Measurements from ENCODE around the gene GATA5. TPM values are rescaled to one million over a fixed set of nuclear protein-coding genes. Genes with fewer than 3 reads are reported as not detected.

The GATA5 gene
- total and polyA plus RNA-seq, 8 donors = 0.02 to 0.34 (median 0.15) TPM; not detected in 5

GRCh38 chr20:62483613-62484458 lies 8.0 kb upstream of the GATA5 start:
- H3K27ac ChIP-seq = no peak overlapping the region
- H3K27me3 ChIP-seq = no peaks in the 10 kb centered on the region
- no peak for TF ChIP-seq CTCF (IDR thresholded peaks at IDR 0.05)

GRCh38 chr20:62482974-62483373 lies 7.2 kb upstream of the GATA5 start:
- Histone ChIP-seq H3K27ac (no peak overlapping the region), H3K4me3 (no peak overlapping the region), H3K27me3 (peaks cover 0 to 6% (median 0%) of the 10 kb centered on the region in 4 donors), H3K4me1 (peaks cover 13 to 22% (median 20%) of the 10 kb centered on the region in 3 donors), H3K9me3 (no peaks in the 10 kb centered on the region), H3K36me3 (no peaks in the 10 kb centered on the region)
- ATAC-seq (no peak), DNase-seq (no peak), FAIRE-seq (no peak)
- 76 to 79% methylated on average over 8 of the region's 8 CpGs for WGBS, 2 donors
- TF ChIP-seq CTCF (IDR thresholded peaks at IDR 0.05) = no peak
- intact Hi-C loops (cut with DNase I) = no loop called here

More at GRCh38 chr20:62483613-62484458, 8.0 kb upstream of the GATA5 start:
- WGBS, 2 donors = 85 to 92% methylated on average over 25 of the region's 25 CpGs
- DNase-seq = no peak
- FAIRE-seq = no peak
- no peak overlapping the region for H3K4me3 ChIP-seq
- peaks cover 16 to 23% (median 22%) of the 10 kb centered on the region in 3 donors for H3K4me1 ChIP-seq
- intact Hi-C loops (cut with DNase I) = no loop called here
- H3K9me3 ChIP-seq = no peaks in the 10 kb centered on the region
- no peaks in the 10 kb centered on the region for H3K36me3 ChIP-seq
- ATAC-seq = no peak

GRCh38 chr20:62482146-62482809 lies 6.5 kb upstream of the GATA5 start:
- Histone ChIP-seq H3K4me3 (no peak overlapping the region), H3K36me3 (no peaks in the 10 kb centered on the region), H3K27ac (no peak overlapping the region), H3K9me3 (no peaks in the 10 kb centered on the region), H3K27me3 (peaks cover 0 to 12% (median 2%) of the 10 kb centered on the region in 4 donors), H3K4me1 (peaks cover 6 to 16% (median 13%) of the 10 kb centered on the region in 3 donors)
- whole genome bisulfite sequencing, 2 donors = 42 to 44% methylated on average over 25 of the region's 25 CpGs
- no peak for ATAC-seq
- intact Hi-C loops (cut with DNase I) = no loop called here
- TF ChIP-seq CTCF (IDR thresholded peaks at IDR 0.05) = no peak
- DNase-seq = no peak
- FAIRE-seq = no peak

- no peak for TF ChIP-seq CTCF (IDR thresholded peaks at IDR 0.05)
- Histone ChIP-seq H3K9me3 (no peaks in the 10 kb centered on the region), H3K27ac (no peak overlapping the region), H3K36me3 (no peaks in the 10 kb centered on the region), H3K4me1 (peaks cover 5 to 10% (median 10%) of the 10 kb centered on the region in 3 donors), H3K4me3 (no peak overlapping the region), H3K27me3 (peaks cover 0 to 13% (median 2%) of the 10 kb centered on the region in 4 donors)
- intact Hi-C loops (cut with DNase I) = no loop called here
- DNase-seq (no peak), ATAC-seq (no peak), FAIRE-seq (no peak)
- WGBS, 2 donors = 54 to 57% methylated on average over 29 of the region's 29 CpGs
These were observed 5.8 kb upstream of the GATA5 start for GRCh38 chr20:62481425-62482145.
